Measurements from ENCODE around the gene MFSD12.

The MFSD12 gene

DNA sequence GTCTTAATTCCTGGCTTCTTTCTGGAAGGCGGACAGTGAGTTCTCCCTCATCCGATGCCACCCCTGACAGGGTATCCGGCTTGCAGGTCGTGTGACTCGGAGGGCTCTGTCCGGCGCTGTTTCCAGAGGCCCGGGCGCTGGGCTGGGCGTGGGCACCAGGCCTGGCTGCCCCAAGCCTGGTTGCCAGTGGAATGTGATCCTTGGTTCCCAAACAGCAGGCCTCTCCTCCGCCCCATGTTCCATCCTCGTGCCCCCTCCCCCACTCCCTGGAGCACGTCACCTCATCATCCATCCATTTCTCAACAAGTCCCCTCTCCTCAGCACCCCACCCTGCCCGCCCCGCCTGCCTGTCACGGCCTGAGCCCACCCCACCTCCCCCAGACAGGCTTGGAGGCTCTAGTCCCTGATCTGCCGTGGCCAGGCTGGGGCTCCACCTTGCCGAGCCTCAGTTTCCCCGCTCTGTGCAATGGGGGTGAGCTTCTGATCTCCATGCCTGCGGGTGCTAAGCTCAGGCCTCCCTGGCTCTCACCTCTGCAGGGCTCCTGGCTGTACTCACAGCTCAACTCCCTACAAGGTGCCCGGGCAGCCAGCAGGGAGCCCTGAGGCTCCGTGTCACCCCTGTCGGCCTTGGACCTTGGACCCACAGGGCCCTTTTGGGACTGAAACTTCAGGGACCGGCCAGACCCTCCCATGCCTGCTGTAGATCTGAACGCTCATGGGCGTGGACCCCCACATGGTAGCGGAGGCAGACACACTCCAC lies 47.0 kb upstream of the MFSD12 start:
- no peak overlapping the region for H3K4me2 ChIP-seq (ENCODE audit: low read depth, low read length)
- no peak overlapping the region for H2AFZ ChIP-seq (ENCODE audit: low read length)

GRCh38 chr19:3603121-3603811 lies 45.9 kb upstream of the MFSD12 start:
- Histone ChIP-seq H3F3A (ENCODE audit: insufficient read depth, low read length) (peaks cover 5% of the 10 kb centered on the region; the same call in 1 of the 2 replicates), H3K4me1 (ENCODE audit: low read length) (0 out of 2 replicates have a peak, but pooled peaks cover 7% of the 10 kb centered on the region), H2AFZ (ENCODE audit: low read length) (no peak overlapping the region), H4K20me1 (ENCODE audit: insufficient read depth, low read length) (no peaks in the 10 kb centered on the region), H3K79me2 (ENCODE audit: low read length) (no peaks in the 10 kb centered on the region), H3K4me2 (ENCODE audit: low read depth, low read length) (no peak overlapping the region), H3K36me3 (replicated peaks; ENCODE audit: insufficient read depth, low read length) (no peaks in the 10 kb centered on the region), H3K9ac (ENCODE audit: low read length) (no peak overlapping the region), H3K27ac (ENCODE audit: low read length) (no peak overlapping the region), H3K9me3 (replicated peaks; ENCODE audit: insufficient read depth, low read length) (no peaks in the 10 kb centered on the region), H3K4me3 (ENCODE audit: low read length) (no peak overlapping the region), H3K27me3 (replicated peaks; ENCODE audit: insufficient read depth, low read length) (peaks cover 29% of the 10 kb centered on the region), H3K9me2 (replicated peaks; ENCODE audit: insufficient read depth, low read length) (no peaks in the 10 kb centered on the region)
- DNase-seq, result no peak
- TF ChIP-seq EZH2 (optimal IDR thresholded peaks at IDR 0.05; ENCODE audit: low read depth, low read length), result no peak
- TF ChIP-seq EZH2phosphoT487 (IDR thresholded peaks at IDR 0.05; ENCODE audit: low read length), result no peak
- no peak for TF ChIP-seq CTCF (IDR thresholded peaks at IDR 0.05; ENCODE audit: low read length)

More for the DNA sequence above, 47.0 kb upstream of the MFSD12 start:
- no peak for DNase-seq
- Histone ChIP-seq H3K79me2 (ENCODE audit: low read length) (no peaks in the 10 kb centered on the region), H3K36me3 (replicated peaks; ENCODE audit: insufficient read depth, low read length) (no peaks in the 10 kb centered on the region), H3K27ac (ENCODE audit: low read length) (no peak overlapping the region), H3F3A (ENCODE audit: insufficient read depth, low read length) (peaks cover 6% of the 10 kb centered on the region; the same call in 1 of the 2 replicates), H4K20me1 (ENCODE audit: insufficient read depth, low read length) (no peaks in the 10 kb centered on the region), H3K9me2 (replicated peaks; ENCODE audit: insufficient read depth, low read length) (no peaks in the 10 kb centered on the region), H3K9me3 (replicated peaks; ENCODE audit: insufficient read depth, low read length) (no peaks in the 10 kb centered on the region), H3K4me3 (ENCODE audit: low read length) (no peak overlapping the region), H3K27me3 (replicated peaks; ENCODE audit: insufficient read depth, low read length) (peaks cover 29% of the 10 kb centered on the region), H3K9ac (ENCODE audit: low read length) (no peak overlapping the region), H3K4me1 (ENCODE audit: low read length) (peaks cover 11% of the 10 kb centered on the region; the same call in 1 of the 2 replicates)
- TF ChIP-seq CTCF (IDR thresholded peaks at IDR 0.05; ENCODE audit: low read length) (no peak), EZH2 (optimal IDR thresholded peaks at IDR 0.05; ENCODE audit: low read depth, low read length) (no peak)

DNA sequence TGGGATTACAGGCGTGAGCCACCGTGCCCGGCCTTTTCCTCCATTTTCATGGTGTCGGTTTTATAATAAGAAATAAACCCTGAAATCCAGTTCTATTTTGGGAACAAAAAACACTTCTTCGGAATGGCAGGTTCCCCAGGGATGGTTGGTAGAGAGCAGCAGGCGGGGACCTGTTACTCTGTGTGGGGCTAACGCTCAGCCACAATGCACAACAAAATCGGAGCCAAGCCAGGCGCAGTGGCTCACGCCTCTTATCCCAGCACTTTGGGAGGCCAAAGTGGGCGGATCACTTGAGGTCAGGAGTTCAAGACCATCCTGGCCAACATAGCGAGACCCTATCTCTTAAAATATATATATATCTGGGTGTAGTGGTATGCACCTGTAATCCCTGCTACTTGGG lies 43.6 kb upstream of the MFSD12 start:
- Histone ChIP-seq H2AFZ (ENCODE audit: low read length) (no peak overlapping the region), H3K4me3 (ENCODE audit: low read length) (no peak overlapping the region), H3K36me3 (replicated peaks; ENCODE audit: insufficient read depth, low read length) (no peaks in the 10 kb centered on the region)

More for the DNA sequence above, 43.6 kb upstream of the MFSD12 start:
- peaks cover 39% of the 10 kb centered on the region for H3K27me3 ChIP-seq (replicated peaks; ENCODE audit: insufficient read depth, low read length)
- no peaks in the 10 kb centered on the region for H4K20me1 ChIP-seq (ENCODE audit: insufficient read depth, low read length)
- H3K4me2 ChIP-seq (ENCODE audit: low read depth, low read length), result no peak overlapping the region
- TF ChIP-seq CTCF (IDR thresholded peaks at IDR 0.05; ENCODE audit: low read length), result no peak
- TF ChIP-seq EZH2phosphoT487 (IDR thresholded peaks at IDR 0.05; ENCODE audit: low read length), result no peak
- TF ChIP-seq EZH2 (optimal IDR thresholded peaks at IDR 0.05; ENCODE audit: low read depth, low read length), result no peak
- DNase-seq, result no peak
- no peak overlapping the region for H3K9ac ChIP-seq (ENCODE audit: low read length)
- 0 out of 2 replicates have a peak, but pooled peaks cover 5% of the 10 kb centered on the region for H3K4me1 ChIP-seq (ENCODE audit: low read length)
- no peaks in the 10 kb centered on the region for H3K9me2 ChIP-seq (replicated peaks; ENCODE audit: insufficient read depth, low read length)
- H3K79me2 ChIP-seq (ENCODE audit: low read length), result no peaks in the 10 kb centered on the region
- no peak overlapping the region for H3K27ac ChIP-seq (ENCODE audit: low read length)
- no peaks in the 10 kb centered on the region for H3K9me3 ChIP-seq (replicated peaks; ENCODE audit: insufficient read depth, low read length)
- no peaks in the 10 kb centered on the region for H3F3A ChIP-seq (ENCODE audit: insufficient read depth, low read length)

All from MM.1S (cell line).